ENCODE data around the gene TLCD1.
"Not testable (repeated sequence)": the region's sequence is repeated elsewhere in the genome, so short reads cannot be mapped to it uniquely, and the experiment has no call there.

The TLCD1 gene

GRCh38 chr17:28723836-28724499 is 2.1 kb downstream of the TLCD1 start:
- H3K27ac ChIP-seq (ENCODE audit: extremely low read depth, low read depth, low read length) = peak overlapping the region; percentile 99
- peaks cover 26 to 53% of the 10 kb centered on the region in 2 experiments for H3K36me3 ChIP-seq (ENCODE audit: control insufficient read depth in 2 of 2, insufficient read depth in 1 of 2, low read length in 2 of 2)
- not testable (repeated sequence) for H3K4me3 ChIP-seq (ENCODE audit: low read depth, low read length); H3K9me3 ChIP-seq (ENCODE audit: control insufficient read depth, insufficient read depth, low read depth, low read length)
- peaks cover 12% of the 10 kb centered on the region; the same call in 1 of the 2 replicates for H3K4me1 ChIP-seq (ENCODE audit: control insufficient read depth, insufficient read depth, low read length)
- POLR2A ChIA-PET = interaction anchor here (1.5 to 6.7 kb wide), 9 partner anchors 8 to 229 kb away, joined by 3 to 448 read pairs (median 38); partner anchors contain the start of genes BLTP2, PHF12, PROCA1 and SDF2
- TF ChIP-seq ZNF449 (tag by site-specific recombination; IDR thresholded peaks at IDR 0.05) (peak; percentile 93; the same call in 1 of the 2 replicates), ZFHX2 (tag by site-specific recombination; conservative IDR thresholded peaks at IDR 0.05) (peak; percentile 26; the same call in 1 of the 2 replicates)
- CTCF ChIA-PET = interaction anchor here (13.6 kb wide), 1 partner anchor 23 kb away, joined by 445 read pairs; the partner anchor contains the start of gene TRAF4

- H3K9me3 ChIP-seq (ENCODE audit: control insufficient read depth, insufficient read depth, low read depth, low read length) = no peaks in the 10 kb centered on the region
- peaks cover 26 to 53% of the 10 kb centered on the region in 2 experiments for H3K36me3 ChIP-seq (ENCODE audit: control insufficient read depth in 2 of 2, insufficient read depth in 1 of 2, low read length in 2 of 2)
- CTCF ChIA-PET = interaction anchor here (0.7 to 13.6 kb wide), 2 partner anchors 24 to 683 kb away, joined by 3 to 445 read pairs; partner anchors contain the start of gene TRAF4
- POLR2A ChIA-PET = interaction anchor here (0.7 to 6.7 kb wide), 5 partner anchors 10 to 455 kb away, joined by 3 to 448 read pairs (median 29); partner anchors contain the start of genes PROCA1, SDF2, SUPT6H and TRAF4
- TF ChIP-seq TRIM28 (IDR thresholded peaks at IDR 0.05; ENCODE audit: borderline replicate concordance, low read length) = no peak
- TF ChIP-seq ZNF398 (tag by site-specific recombination; IDR thresholded peaks at IDR 0.05) = peak; percentile 40; the same call in 1 of the 2 replicates
- TF ChIP-seq IKZF3 (tag by site-specific recombination; IDR thresholded peaks at IDR 0.05) = peak; percentile 54; the same call in 1 of the 2 replicates
- no peak for TF ChIP-seq ZNF350 (tag by site-specific recombination; IDR thresholded peaks at IDR 0.05)
- no peak for TF ChIP-seq ZNF585B (tag by site-specific recombination; IDR thresholded peaks at IDR 0.05)
- TF ChIP-seq PATZ1 (tag by site-specific recombination; IDR thresholded peaks at IDR 0.05) = peak; percentile 50
- 0 out of 2 replicates have a peak, but pooled peaks have one; percentile 29 for TF ChIP-seq ZNF366 (tag by site-specific recombination; conservative IDR thresholded peaks at IDR 0.05)
- TF ChIP-seq ZFHX2 (tag by site-specific recombination; conservative IDR thresholded peaks at IDR 0.05) = 0 out of 2 replicates have a peak, but pooled peaks have one; percentile 31
- peak; percentile 47; the same call in 1 of the 2 replicates for TF ChIP-seq SCRT2 (tag by site-specific recombination; IDR thresholded peaks at IDR 0.05)
- TF ChIP-seq EGR2 (tag by site-specific recombination; IDR thresholded peaks at IDR 0.05; ENCODE audit: low read depth) = 0 out of 2 replicates have a peak, but pooled peaks have one; percentile 44
- TF ChIP-seq ZNF146 (tag by site-specific recombination; IDR thresholded peaks at IDR 0.05) = peak; percentile 76
- H3K27ac ChIP-seq (ENCODE audit: extremely low read depth, low read depth, low read length) = peak overlapping the region; percentile 90
- H3K4me3 ChIP-seq (ENCODE audit: low read depth, low read length) = no peak overlapping the region
- peaks cover 17% of the 10 kb centered on the region for H3K4me1 ChIP-seq (ENCODE audit: control insufficient read depth, insufficient read depth, low read length)
Measured at GRCh38 chr17:28723159-28723835, 2.7 kb downstream of the TLCD1 start.
